Trophoblast cell (in vitro differentiated cells and primary cell): ENCODE measurements around the gene NXN.
A peak's percentile ranks its signal among the peaks of the same experiment; 100 is the strongest.

ENCODE experiments used
- DNase-seq, 2 donors: peaks; one replicate each; pipeline ENCODE4 v3.0.0-alpha.2; 2016
- H2AFZ ChIP-seq: 2 replicates; pipeline ENCODE4 v1.6.1; 2013; ENCODE audit warnings: low read length, moderate library complexity, mild to moderate bottlenecking; ENCODE audit not compliant: insufficient read depth, poor library complexity
- H2AK5ac ChIP-seq: 2 replicates; pipeline ENCODE4 v1.6.1; 2013; ENCODE audit warnings: mild to moderate bottlenecking, low read length
- H2BK120ac ChIP-seq: 2 replicates; pipeline ENCODE4 v1.6.1; 2013; ENCODE audit warnings: low read length, mild to moderate bottlenecking, moderate library complexity; ENCODE audit not compliant: insufficient read depth, poor library complexity
- H2BK12ac ChIP-seq: 2 replicates; pipeline ENCODE4 v1.6.1; 2013; ENCODE audit warnings: mild to moderate bottlenecking, low read length, moderate library complexity
- H2BK5ac ChIP-seq: 2 replicates; pipeline ENCODE4 v1.6.1; 2013; ENCODE audit warnings: low read length, low read depth, moderate library complexity, mild to moderate bottlenecking; ENCODE audit not compliant: poor library complexity
- H3K14ac ChIP-seq: 2 replicates; pipeline ENCODE4 v1.6.1; 2013; ENCODE audit warnings: mild to moderate bottlenecking, low read length
- H3K18ac ChIP-seq: 2 replicates; pipeline ENCODE4 v1.6.1; 2013; ENCODE audit warnings: mild to moderate bottlenecking, low read length
- H3K23ac ChIP-seq: 2 replicates; pipeline ENCODE4 v1.6.1; 2013; ENCODE audit warnings: low read length
- H3K27ac ChIP-seq: 2 replicates; pipeline ENCODE4 v1.5.1; 2013; ENCODE audit warnings: low read depth, mild to moderate bottlenecking, inconsistent platforms, low read length, moderate library complexity
- H3K27me3 ChIP-seq: 2 replicates; pipeline ENCODE4 v1.6.1; 2013; ENCODE audit warnings: inconsistent platforms, mild to moderate bottlenecking, low read length, moderate library complexity; ENCODE audit not compliant: insufficient read depth
- H3K36me3 ChIP-seq, 2 experiments: 1 replicate in 1 of 2; 2 replicates in 1 of 2; pipeline ENCODE4 v1.6.1; 2013; ENCODE audit warnings: low read length in 2 of 2, mild to moderate bottlenecking in 2 of 2, moderate library complexity in 1 of 2; ENCODE audit not compliant: insufficient read depth in 2 of 2, control insufficient read depth in 1 of 2
- H3K4ac ChIP-seq: 2 replicates; pipeline ENCODE4 v1.6.1; 2013; ENCODE audit warnings: low read depth, mild to moderate bottlenecking, low read length, moderate library complexity
- H3K4me1 ChIP-seq, 2 experiments: 1 replicate in 1 of 2; 2 replicates in 1 of 2; pipeline ENCODE4 v1.6.1; 2013; ENCODE audit warnings: low read length in 2 of 2, mild to moderate bottlenecking in 2 of 2, moderate library complexity in 1 of 2; ENCODE audit not compliant: insufficient read depth in 2 of 2, control insufficient read depth in 1 of 2
- H3K4me2 ChIP-seq: 2 replicates; pipeline ENCODE4 v1.6.1; 2013; ENCODE audit warnings: inconsistent platforms, mild to moderate bottlenecking, low read length, moderate library complexity
- H3K4me3 ChIP-seq: 2 replicates; pipeline ENCODE4 v1.5.1; 2013; ENCODE audit warnings: mild to moderate bottlenecking, low read depth, low read length, inconsistent platforms
- H3K79me1 ChIP-seq: one replicate; pipeline ENCODE4 v1.6.1; 2013; ENCODE audit warnings: low read length
- H3K79me2 ChIP-seq: 2 replicates; pipeline ENCODE4 v1.6.1; 2013; ENCODE audit warnings: low read length, mild to moderate bottlenecking; ENCODE audit not compliant: control insufficient read depth, insufficient read depth, poor library complexity
- H3K9ac ChIP-seq: 2 replicates; pipeline ENCODE4 v1.6.1; 2013; ENCODE audit warnings: mild to moderate bottlenecking, low read length
- H3K9me3 ChIP-seq: 2 replicates; pipeline ENCODE4 v1.6.1; 2013; ENCODE audit warnings: low read depth, mild to moderate bottlenecking, control low read depth, inconsistent platforms, low read length; ENCODE audit not compliant: insufficient read depth
- H4K12ac ChIP-seq: 2 replicates; pipeline ENCODE4 v1.6.1; 2013; ENCODE audit warnings: low read depth, mild to moderate bottlenecking, low read length, moderate library complexity
- H4K8ac ChIP-seq: 2 replicates; pipeline ENCODE4 v1.6.1; 2013; ENCODE audit warnings: low read depth, mild to moderate bottlenecking, low read length, moderate library complexity
- H4K91ac ChIP-seq: one replicate; pipeline ENCODE4 v1.6.1; 2013; ENCODE audit warnings: low read depth, mild to moderate bottlenecking, low read length, moderate library complexity
- WGBS: extraction: QIAGEN DNeasy Blood & Tissue Kit; methylation state at CpG from one replicate; pipeline ENCODE4 v1.1.7; 2013; ENCODE audit warnings: missing lambda C conversion rate; ENCODE audit not compliant: insufficient read length, insufficient coverage; ENCODE audit errors: extremely low coverage; 5-methylcytosine and 5-hydroxymethylcytosine counted together

Gene NXN

GRCh38 chr17:1002412-1002753, 22.8 kb upstream of the NXN start:
- Histone ChIP-seq H2BK5ac (no peak overlapping the region), H3K9me3 (no peaks in the 10 kb centered on the region), H3K23ac (no peak overlapping the region), H3K79me2 (no peaks in the 10 kb centered on the region), H3K27ac (no peak overlapping the region), H3K79me1 (no peaks in the 10 kb centered on the region), H3K4me3 (no peak overlapping the region), H3K18ac (no peak overlapping the region), H3K9ac (no peak overlapping the region), H2BK12ac (no peak overlapping the region), H4K8ac (no peak overlapping the region), H2AFZ (no peak overlapping the region), H3K36me3 (peaks cover 56 to 61% of the 10 kb centered on the region in 2 experiments), H3K14ac (no peak overlapping the region), H2AK5ac (no peak overlapping the region), H4K12ac (no peak overlapping the region), H3K27me3 (no peaks in the 10 kb centered on the region), H2BK120ac (no peak overlapping the region), H4K91ac (no peak overlapping the region), H3K4me1 (peaks cover 14 to 26% of the 10 kb centered on the region in 2 experiments), H3K4me2 (no peak overlapping the region), H3K4ac (no peak overlapping the region)
- DNase-seq: peak in 1 of 2 donors; percentile 24
- WGBS: no CpG with 5 or more reads among the region's 4 CpGs

- H3K79me2 ChIP-seq: peaks cover 4% of the 10 kb centered on the region
- H3K18ac ChIP-seq: peak overlapping the region; percentile 54
- peaks cover 51 to 56% of the 10 kb centered on the region in 2 experiments for H3K36me3 ChIP-seq
- no peak overlapping the region for H2AFZ ChIP-seq
- H3K27me3 ChIP-seq: no peaks in the 10 kb centered on the region
- no peak overlapping the region for H3K27ac ChIP-seq
- H3K9ac ChIP-seq: no peak overlapping the region
- H3K4me1 ChIP-seq: peaks cover 14 to 26% of the 10 kb centered on the region in 2 experiments
- H2BK5ac ChIP-seq: no peak overlapping the region
- no peak for DNase-seq
- no peak overlapping the region for H3K4ac ChIP-seq
- H3K23ac ChIP-seq: no peak overlapping the region
- no peak overlapping the region for H2BK120ac ChIP-seq
- no peak overlapping the region for H4K12ac ChIP-seq
- no peak overlapping the region for H2BK12ac ChIP-seq
- no CpG with 5 or more reads among the region's 18 CpGs for WGBS
- peaks cover 5% of the 10 kb centered on the region for H3K79me1 ChIP-seq
- H3K4me2 ChIP-seq: no peak overlapping the region
- H3K4me3 ChIP-seq: no peak overlapping the region
- H3K14ac ChIP-seq: no peak overlapping the region
- H2AK5ac ChIP-seq: peak overlapping the region; percentile 23
- no peak overlapping the region for H4K91ac ChIP-seq
- no peaks in the 10 kb centered on the region for H3K9me3 ChIP-seq
- H4K8ac ChIP-seq: no peak overlapping the region
These were observed 22.2 kb upstream of the NXN start for GRCh38 chr17:1001640-1002411.

GRCh38 chr17:1000597-1001461, 21.3 kb upstream of the NXN start:
- H2BK120ac ChIP-seq: no peak overlapping the region

GRCh38 chr17:998111-998510, 18.5 kb upstream of the NXN start:
- H3K27ac ChIP-seq: no peak overlapping the region
- no peak overlapping the region for H4K12ac ChIP-seq
- no CpG with 5 or more reads among the region's 2 CpGs for WGBS
- no peak overlapping the region for H3K4me3 ChIP-seq
- H3K27me3 ChIP-seq: no peaks in the 10 kb centered on the region
- H3K23ac ChIP-seq: no peak overlapping the region
- H3K9me3 ChIP-seq: no peaks in the 10 kb centered on the region
- no peak overlapping the region for H2AFZ ChIP-seq
- H3K79me2 ChIP-seq: peaks cover 5% of the 10 kb centered on the region
- no peak overlapping the region for H2BK5ac ChIP-seq
- peaks cover 6% of the 10 kb centered on the region for H3K79me1 ChIP-seq
- H3K36me3 ChIP-seq: peaks cover 32 to 37% of the 10 kb centered on the region in 2 experiments
- peak overlapping the region; percentile 62 for H3K4me2 ChIP-seq
- no peak overlapping the region for H4K8ac ChIP-seq
- H2AK5ac ChIP-seq: no peak overlapping the region
- no peak for DNase-seq
- no peak overlapping the region for H3K9ac ChIP-seq
- H3K14ac ChIP-seq: no peak overlapping the region
- H2BK120ac ChIP-seq: no peak overlapping the region
- H4K91ac ChIP-seq: no peak overlapping the region
- peaks cover 7 to 9% of the 10 kb centered on the region in 2 experiments for H3K4me1 ChIP-seq
- peak overlapping the region; percentile 4 for H3K4ac ChIP-seq
- no peak overlapping the region for H3K18ac ChIP-seq
- no peak overlapping the region for H2BK12ac ChIP-seq

More at GRCh38 chr17:1000597-1001461, 21.3 kb upstream of the NXN start:
- Histone ChIP-seq H3K23ac (no peak overlapping the region), H4K91ac (no peak overlapping the region), H3K9me3 (no peaks in the 10 kb centered on the region), H4K12ac (no peak overlapping the region), H3K4ac (no peak overlapping the region), H3K79me1 (peaks cover 6% of the 10 kb centered on the region), H3K4me2 (no peak overlapping the region), H3K79me2 (peaks cover 5% of the 10 kb centered on the region), H2AFZ (no peak overlapping the region), H3K4me3 (no peak overlapping the region), H3K27ac (peak overlapping the region; percentile 1), H3K9ac (no peak overlapping the region), H3K18ac (no peak overlapping the region), H2BK12ac (no peak overlapping the region), H3K4me1 (peaks cover 10 to 20% of the 10 kb centered on the region in 2 experiments), H3K27me3 (no peaks in the 10 kb centered on the region), H3K36me3 (peaks cover 51 to 56% of the 10 kb centered on the region in 2 experiments), H3K14ac (no peak overlapping the region), H2BK5ac (no peak overlapping the region), H4K8ac (no peak overlapping the region), H2AK5ac (no peak overlapping the region)
- DNase-seq: peak in 1 of 2 donors; percentile 9
- WGBS: no CpG with 5 or more reads among the region's 15 CpGs
